HEK293 (cell line): ENCODE measurements around the gene BEGAIN.

Experiments
- CTCF ChIA-PET: fragments of 350-600 bp; formaldehyde crosslinking; extraction: SDS; loops from one replicate; lab custom pipeline; 2021; ENCODE audit warnings: antibody characterized with exemption; lab: Yijun Ruan, JAX
- POLR2A ChIA-PET: fragments of 300-600 bp; formaldehyde crosslinking; extraction: SDS; loops from one replicate; lab custom pipeline; 2020; ENCODE audit warnings: antibody characterized with exemption, inconsistent platforms; lab: Yijun Ruan, JAX
- H3K27ac ChIP-seq: fragments of 200-500 bp; sonication (Bioruptor generic); 2 replicates; pipeline ENCODE4 v1.5.1; 2014; ENCODE audit warnings: low read depth, low read length, control low read depth, inconsistent platforms; ENCODE audit errors: extremely low read depth
- H3K36me3 ChIP-seq, 2 experiments: fragments of 200-500 bp in 1 of 2; sonication (Bioruptor generic) in 1 of 2; 1 replicate in 1 of 2; 2 replicates in 1 of 2; pipeline ENCODE4 v1.5.1; 2014 to 2017; ENCODE audit warnings: inconsistent platforms in 2 of 2, low read length in 2 of 2; ENCODE audit not compliant: control insufficient read depth in 2 of 2, insufficient read depth in 1 of 2
- H3K4me1 ChIP-seq: fragments of 200-500 bp; sonication (Bioruptor generic); 2 replicates; pipeline ENCODE4 v1.5.1; 2014; ENCODE audit warnings: mild to moderate bottlenecking, low read length, inconsistent platforms; ENCODE audit not compliant: control insufficient read depth, insufficient read depth
- H3K4me3 ChIP-seq: 2 replicates; pipeline ENCODE4 v1.5.1; 2011; ENCODE audit warnings: low read depth, mild to moderate bottlenecking, control low read depth, low read length, moderate library complexity
- H3K9me3 ChIP-seq: fragments of 200-500 bp; sonication (Bioruptor generic); 2 replicates; pipeline ENCODE4 v1.5.1; 2014; ENCODE audit warnings: low read depth, low read length, inconsistent platforms; ENCODE audit not compliant: control insufficient read depth, insufficient read depth
- HOXA7 ChIP-seq: sonication (generic); formaldehyde crosslinking; IDR thresholded peaks from 2 replicates; pipeline ENCODE4 v1.8.1; 2022; ENCODE audit warnings: missing genetic modification reagents, borderline replicate concordance
- KLF17 ChIP-seq: fragments of 450-650 bp; formaldehyde crosslinking; IDR thresholded peaks from 2 replicates; pipeline ENCODE4 v1.5.1; 2016; ENCODE audit warnings: missing biosample characterization, missing genetic modification characterization
- REPIN1 ChIP-seq: fragments of 450-650 bp; formaldehyde crosslinking; IDR thresholded peaks from 2 replicates; pipeline ENCODE4 v1.5.1; 2017; ENCODE audit warnings: missing biosample characterization, missing genetic modification characterization, low read depth
- SALL2 ChIP-seq: fragments of 450-650 bp; formaldehyde crosslinking; IDR thresholded peaks from 2 replicates; pipeline ENCODE4 v1.5.0; 2017; ENCODE audit warnings: missing biosample characterization, mild to moderate bottlenecking, missing genetic modification characterization, borderline replicate concordance
- SCRT1 ChIP-seq: fragments of 450-650 bp; formaldehyde crosslinking; IDR thresholded peaks from 2 replicates; pipeline ENCODE4 v1.5.1; 2016; ENCODE audit warnings: missing biosample characterization, missing genetic modification characterization, borderline replicate concordance
- SCRT2 ChIP-seq: fragments of 450-650 bp; formaldehyde crosslinking; IDR thresholded peaks from 2 replicates; pipeline ENCODE4 v1.5.1; 2016; ENCODE audit warnings: missing biosample characterization, missing genetic modification characterization
- TSHZ1 ChIP-seq: fragments of 450-650 bp; formaldehyde crosslinking; IDR thresholded peaks from 2 replicates; pipeline ENCODE4 v1.5.1; 2016; ENCODE audit warnings: missing biosample characterization, missing genetic modification characterization, borderline replicate concordance
- ZBTB6 ChIP-seq: fragments of 450-650 bp; formaldehyde crosslinking; IDR thresholded peaks from 2 replicates; pipeline ENCODE4 v1.5.1; 2017; ENCODE audit warnings: missing biosample characterization, missing genetic modification characterization
- ZBTB8A ChIP-seq: fragments of 450-650 bp; formaldehyde crosslinking; IDR thresholded peaks from 2 replicates; pipeline ENCODE4 v1.5.1; 2016; ENCODE audit warnings: missing biosample characterization, missing genetic modification characterization
- ZNF132 ChIP-seq: fragments of 450-650 bp; formaldehyde crosslinking; IDR thresholded peaks from 2 replicates; pipeline ENCODE4 v1.5.1; 2017; ENCODE audit warnings: missing biosample characterization, missing genetic modification characterization, borderline replicate concordance
- ZNF146 ChIP-seq: fragments of 450-650 bp; formaldehyde crosslinking; IDR thresholded peaks from 2 replicates; pipeline ENCODE4 v1.5.1; 2016; ENCODE audit warnings: missing biosample characterization, missing genetic modification characterization
- ZNF248 ChIP-seq: fragments of 450-650 bp; formaldehyde crosslinking; IDR thresholded peaks from 2 replicates; pipeline ENCODE4 v1.5.1; 2017; ENCODE audit warnings: missing biosample characterization, missing genetic modification characterization
- ZNF354C ChIP-seq: fragments of 450-650 bp; formaldehyde crosslinking; IDR thresholded peaks from 2 replicates; pipeline ENCODE4 v1.5.1; 2016; ENCODE audit warnings: missing biosample characterization, missing genetic modification characterization, low read depth, borderline replicate concordance
- ZNF510 ChIP-seq: fragments of 450-650 bp; formaldehyde crosslinking; IDR thresholded peaks from 2 replicates; pipeline ENCODE4 v1.5.1; 2018; ENCODE audit warnings: mild to moderate bottlenecking, missing genetic modification characterization, missing biosample characterization; ENCODE audit not compliant: insufficient replicate concordance
- ZNF513 ChIP-seq: fragments of 450-650 bp; IDR thresholded peaks from 2 replicates; pipeline ENCODE4 v1.5.1; 2018; ENCODE audit warnings: missing biosample characterization, missing genetic modification characterization
- ZNF571 ChIP-seq: fragments of 450-650 bp; formaldehyde crosslinking; IDR thresholded peaks from 2 replicates; pipeline ENCODE4 v1.5.0; 2017; ENCODE audit warnings: missing biosample characterization, missing genetic modification characterization
- ZNF626 ChIP-seq: fragments of 450-650 bp; sonication (Bioruptor Pico); formaldehyde crosslinking; IDR thresholded peaks from 2 replicates; pipeline ENCODE4 v1.5.1; 2018; ENCODE audit warnings: missing biosample characterization, missing genetic modification characterization, inconsistent platforms
- ZNF837 ChIP-seq: fragments of 450-650 bp; formaldehyde crosslinking; IDR thresholded peaks from 2 replicates; pipeline ENCODE4 v1.5.1; 2016; ENCODE audit warnings: missing biosample characterization, missing genetic modification characterization

The BEGAIN gene

GRCh38 chr14:100615736-100616695 is 28.8 kb upstream of the BEGAIN start:
- Histone ChIP-seq H3K4me3 (no peak overlapping the region), H3K36me3 (no peaks in the 10 kb centered on the region), H3K27ac (no peak overlapping the region), H3K9me3 (no peaks in the 10 kb centered on the region), H3K4me1 (no peaks in the 10 kb centered on the region)
- ChIA-PET POLR2A (no interaction called here), CTCF (interaction anchor here (1.1 kb wide), 2 partner anchors 30 to 37 kb away, joined by 3 to 4 read pairs; no protein-coding TSS in a partner anchor)
- TF ChIP-seq SALL2 (tag by site-specific recombination): no peak
- TF ChIP-seq TSHZ1 (tag by site-specific recombination): no peak
- TF ChIP-seq ZBTB6 (tag by site-specific recombination): no peak
- no peak for TF ChIP-seq SCRT1 (tag by site-specific recombination)
- no peak for TF ChIP-seq REPIN1

- TF ChIP-seq ZNF354C: no peak
- TF ChIP-seq SCRT2 (tag by site-specific recombination): no peak
- no peak for TF ChIP-seq ZNF626 (tag by site-specific recombination)
- TF ChIP-seq ZNF513 (tag by site-specific recombination): no peak
- peak; percentile 91 for TF ChIP-seq ZNF146 (tag by site-specific recombination)
- TF ChIP-seq ZNF837 (tag by site-specific recombination): no peak
- TF ChIP-seq KLF17: no peak
- H3K4me3 ChIP-seq: no peak overlapping the region
- POLR2A ChIA-PET: no interaction called here
- no peaks in the 10 kb centered on the region for H3K36me3 ChIP-seq
- CTCF ChIA-PET: no interaction called here
- no peaks in the 10 kb centered on the region for H3K9me3 ChIP-seq
- no peak overlapping the region for H3K27ac ChIP-seq
- no peaks in the 10 kb centered on the region for H3K4me1 ChIP-seq
Measured at GRCh38 chr14:100614803-100615202, 27.6 kb upstream of the BEGAIN start.

- POLR2A ChIA-PET: no interaction called here
- CTCF ChIA-PET: no interaction called here
Measured at GRCh38 chr14:100612986-100613385, 25.8 kb upstream of the BEGAIN start.

More at GRCh38 chr14:100612986-100613385, 25.8 kb upstream of the BEGAIN start:
- Histone ChIP-seq H3K36me3 (no peaks in the 10 kb centered on the region), H3K27ac (no peak overlapping the region), H3K4me3 (no peak overlapping the region), H3K9me3 (no peaks in the 10 kb centered on the region), H3K4me1 (no peaks in the 10 kb centered on the region)
- no peak for TF ChIP-seq ZBTB8A
- TF ChIP-seq ZNF571 (tag by site-specific recombination): no peak
- TF ChIP-seq ZNF248 (tag by site-specific recombination): no peak
- no peak for TF ChIP-seq ZNF132
- TF ChIP-seq ZNF510: no peak
- no peak for TF ChIP-seq HOXA7 (CRISPR knock-in tag)
